Neural cell (in vitro differentiated cells): ENCODE measurements around the gene SLC12A7. TPM values are rescaled to one million over a fixed set of nuclear protein-coding genes. Genes with fewer than 3 reads are reported as not detected.
"Not testable (repeated sequence)": the region's sequence is repeated elsewhere in the genome, so short reads cannot be mapped to it uniquely, and the experiment has no call there.

Source experiments
- H2AFZ ChIP-seq: fragments of 200-600, 300-800 bp; sonication (generic), shearing (Covaris generic); 2 replicates; pipeline ENCODE4 v1.6.0; 2014; ENCODE audit warnings: low read depth, mild to moderate bottlenecking, antibody characterized with exemption, low read length, moderate library complexity
- H3F3A ChIP-seq: fragments of 200-600 bp; shearing (Covaris generic); 2 replicates; pipeline ENCODE4 v1.6.1; 2016; ENCODE audit warnings: mild to moderate bottlenecking, moderate library complexity, mixed read lengths, antibody characterized with exemption, low read length; ENCODE audit not compliant: insufficient read depth, poor library complexity, severe bottlenecking
- H3K27ac ChIP-seq: fragments of 200-600, 300-800 bp; sonication (generic), shearing (Covaris generic); 2 replicates; pipeline ENCODE4 v1.5.1; 2014; ENCODE audit warnings: mild to moderate bottlenecking, low read length, moderate library complexity
- H3K27me3 ChIP-seq: fragments of 300-800, 200-600 bp; sonication (generic), shearing (Covaris generic); 2 replicates; pipeline ENCODE4 v1.6.0; 2014; ENCODE audit warnings: mild to moderate bottlenecking, low read depth, low read length, moderate library complexity; ENCODE audit not compliant: insufficient read depth
- H3K36me3 ChIP-seq: fragments of 300-800, 200-600 bp; sonication (generic), shearing (Covaris generic); 2 replicates; pipeline ENCODE4 v1.5.1; 2014; ENCODE audit warnings: mild to moderate bottlenecking, antibody characterized with exemption, low read length, moderate library complexity; ENCODE audit not compliant: insufficient read depth
- H3K4me2 ChIP-seq: fragments of 300-800, 200-600 bp; sonication (generic), shearing (Covaris generic); 2 replicates; pipeline ENCODE4 v1.6.0; 2014; ENCODE audit warnings: mild to moderate bottlenecking, low read length
- H3K4me3 ChIP-seq: fragments of 300-800, 200-600 bp; sonication (generic), shearing (Covaris generic); 2 replicates; pipeline ENCODE4 v1.5.1; 2014; ENCODE audit warnings: mild to moderate bottlenecking, low read length, moderate library complexity
- H3K79me2 ChIP-seq: fragments of 200-600 bp; shearing (Covaris generic); replicated peaks from 2 replicates; pipeline ENCODE4 v1.6.0; 2014; ENCODE audit warnings: mild to moderate bottlenecking, low read length, moderate library complexity; ENCODE audit not compliant: insufficient read depth
- H3K9ac ChIP-seq: fragments of 300-800, 200-600 bp; sonication (generic), shearing (Covaris generic); 2 replicates; pipeline ENCODE4 v1.6.1; 2016; ENCODE audit warnings: mild to moderate bottlenecking, low read length, mixed read lengths
- H3K9me2 ChIP-seq: fragments of 200-600 bp; shearing (Covaris generic); 2 replicates; pipeline ENCODE4 v1.6.1; 2016; ENCODE audit warnings: mild to moderate bottlenecking, low read length, mixed read lengths; ENCODE audit not compliant: insufficient read depth
- H3K9me3 ChIP-seq: fragments of 200-600, 300-800 bp; sonication (generic), shearing (Covaris generic); 2 replicates; pipeline ENCODE4 v1.6.1; 2016; ENCODE audit warnings: mild to moderate bottlenecking, mixed run types, low read length, moderate library complexity, mixed read lengths
- H4K20me1 ChIP-seq: fragments of 200-600 bp; shearing (Covaris generic); 2 replicates; pipeline ENCODE4 v1.6.1; 2016; ENCODE audit warnings: mild to moderate bottlenecking, mixed run types; ENCODE audit not compliant: insufficient read depth
- EP300 ChIP-seq: fragments of 450-650 bp; conservative IDR thresholded peaks from 2 replicates; pipeline ENCODE4 v1.6.1; 2014; ENCODE audit warnings: antibody characterized with exemption, mild to moderate bottlenecking, moderate library complexity; ENCODE audit not compliant: poor library complexity, severe bottlenecking
- EZH2 ChIP-seq: fragments of 200-600, 300-800 bp; shearing (Covaris generic), sonication (generic); IDR thresholded peaks from 2 replicates; pipeline ENCODE4 v1.6.1; 2014; ENCODE audit warnings: antibody characterized with exemption, low read length, borderline replicate concordance, mild to moderate bottlenecking; ENCODE audit not compliant: insufficient read depth, poor library complexity, severe bottlenecking
- RAD21 ChIP-seq: fragments of 450-650 bp; conservative IDR thresholded peaks from 2 replicates; pipeline ENCODE4 v1.6.1; 2014; ENCODE audit warnings: antibody characterized with exemption, mild to moderate bottlenecking, moderate library complexity
- polyA plus RNA-seq: library from polyadenylated mRNA; depleted of rRNA; stranded (reverse); fragments of >200 nt; gene quantifications from 2 replicates; pipeline ENCODE4 v1.2.3, GENCODE V29; 2014
- small RNA-seq, 3 experiments: library from RNA; depleted of rRNA; stranded (forward); fragments of <200 nt; gene quantifications; one replicate each; pipeline ENCODE3, GENCODE V24; 2012

Gene SLC12A7
- polyA plus RNA-seq, 1 donor from 2014 or later, result 4.5 TPM

DNA sequence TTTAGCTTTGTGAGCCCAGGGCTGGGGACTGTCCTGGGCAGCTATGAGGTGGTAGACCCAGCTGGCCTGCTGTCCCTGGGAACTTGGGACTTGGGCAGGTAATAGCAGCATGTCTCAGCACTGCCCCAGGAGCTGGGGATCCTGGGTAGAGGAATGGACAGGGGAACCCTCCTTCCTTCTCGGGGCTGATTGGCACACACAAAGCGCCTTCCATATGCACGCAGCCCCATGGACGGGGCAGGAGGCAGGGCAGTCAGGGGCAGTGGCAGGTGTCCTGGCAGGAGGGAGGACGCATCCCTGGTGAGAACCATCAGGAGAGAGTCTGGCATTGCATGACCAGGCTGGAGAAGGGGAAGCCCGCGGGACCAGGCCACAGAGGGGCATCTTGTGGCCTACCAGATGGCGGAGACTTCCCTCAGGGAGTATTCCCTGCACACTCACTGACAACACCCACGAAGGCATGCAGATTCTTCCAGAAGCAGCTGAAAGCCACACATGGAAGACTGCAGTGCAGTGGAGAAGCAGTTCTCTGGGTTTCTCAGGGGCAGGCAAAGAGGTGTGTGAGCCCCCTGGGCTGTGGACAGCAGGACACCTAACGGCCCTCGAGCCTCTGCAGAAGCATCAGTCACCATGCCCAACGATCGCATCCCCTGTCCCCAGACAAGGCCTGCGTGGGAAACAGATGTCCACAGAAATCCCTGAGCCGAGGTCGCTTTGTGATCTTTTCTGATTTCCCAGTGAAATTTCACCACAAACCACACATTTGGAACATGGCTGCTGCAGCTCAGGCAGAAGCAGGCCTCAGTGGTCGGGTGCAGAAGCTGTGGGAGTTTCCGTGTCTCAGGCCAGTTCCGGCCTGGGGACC lies 110.2 kb downstream of the SLC12A7 start:
- no peaks in the 10 kb centered on the region for H3K9me2 ChIP-seq
- TF ChIP-seq EZH2, result no peak
- no peak for TF ChIP-seq RAD21
- no peak for TF ChIP-seq EP300
- no peaks in the 10 kb centered on the region for H3F3A ChIP-seq
- no peaks in the 10 kb centered on the region for H3K9me3 ChIP-seq
- H4K20me1 ChIP-seq, result no peaks in the 10 kb centered on the region
- no peaks in the 10 kb centered on the region for H3K79me2 ChIP-seq
- H3K27ac ChIP-seq, result no peak overlapping the region
- H3K36me3 ChIP-seq, result no peaks in the 10 kb centered on the region
- peaks cover 27% of the 10 kb centered on the region for H3K27me3 ChIP-seq
- H3K4me2 ChIP-seq, result no peak overlapping the region
- H3K9ac ChIP-seq, result no peak overlapping the region
- H3K4me3 ChIP-seq, result no peak overlapping the region
- no peak overlapping the region for H2AFZ ChIP-seq

DNA sequence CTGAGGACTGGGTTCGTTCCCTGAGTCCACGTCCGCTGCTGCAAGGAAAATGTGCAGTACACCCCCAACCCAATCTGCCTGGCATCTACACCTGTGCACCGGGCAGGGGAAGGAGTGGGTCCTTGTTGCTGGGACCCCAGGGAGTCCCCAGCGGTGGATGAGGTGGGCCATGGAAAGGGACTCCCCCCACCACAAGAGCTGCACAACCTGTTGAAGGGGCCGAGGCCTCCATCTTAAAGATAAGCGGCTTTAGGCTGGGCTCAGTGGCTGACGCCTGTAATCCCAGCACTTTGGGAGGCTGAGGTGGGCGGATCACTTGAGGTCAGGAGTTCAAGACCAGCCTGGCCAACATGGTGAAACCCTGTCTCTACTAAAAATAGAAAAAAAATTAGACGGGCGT lies 111.0 kb downstream of the SLC12A7 start:
- H3K4me2 ChIP-seq, H3F3A ChIP-seq, H3K79me2 ChIP-seq, H3K9ac ChIP-seq, H3K27ac ChIP-seq, H3K4me3 ChIP-seq, H3K9me3 ChIP-seq, H3K9me2 ChIP-seq, H4K20me1 ChIP-seq, H3K36me3 ChIP-seq, H2AFZ ChIP-seq: not testable (repeated sequence)
- H3K27me3 ChIP-seq, result peaks cover 21% of the 10 kb centered on the region

Small RNA genes lying within 50 kb of the gene (small RNA-seq; reads per million reads assigned to genes)
- 0 to 2.6 (median 0) reads per million in 3 experiments for gene MIR4635

Other genes with a start within 250 kb of the SLC12A7 start
- gene BRD9, start 219.3 kb downstream of the SLC12A7 start, polyA plus RNA-seq, result 50.4 and 51.3 TPM in 2 replicates
- 2.1 and 2.6 TPM in 2 replicates for gene TRIP13, start 219.2 kb downstream of the SLC12A7 start, polyA plus RNA-seq
- gene NKD2, start 103.3 kb downstream of the SLC12A7 start, polyA plus RNA-seq, result 7.2 and 14.2 TPM in 2 replicates
- not detected in 2 replicates for gene SLC6A19, start 89.5 kb upstream of the SLC12A7 start, polyA plus RNA-seq
- not detected in 2 replicates for gene SLC6A18, start 113.3 kb upstream of the SLC12A7 start, polyA plus RNA-seq
- gene TERT, start 183.0 kb upstream of the SLC12A7 start, polyA plus RNA-seq, result not detected in 2 replicates
- 61.6 and 78.9 TPM in 2 replicates for gene CLPTM1L, start 233.0 kb upstream of the SLC12A7 start, polyA plus RNA-seq